GM21526 (cell line): ENCODE measurements around the gene SLC25A38.

Source experiments
- ATAC-seq: cut with Tn5 transposase; IDR thresholded peaks from one replicate; pipeline ENCODE4 v1.9.1; 2021; ENCODE audit warnings: moderate library complexity; ENCODE audit not compliant: unreplicated experiment, low FRiP score

The SLC25A38 gene

DNA sequence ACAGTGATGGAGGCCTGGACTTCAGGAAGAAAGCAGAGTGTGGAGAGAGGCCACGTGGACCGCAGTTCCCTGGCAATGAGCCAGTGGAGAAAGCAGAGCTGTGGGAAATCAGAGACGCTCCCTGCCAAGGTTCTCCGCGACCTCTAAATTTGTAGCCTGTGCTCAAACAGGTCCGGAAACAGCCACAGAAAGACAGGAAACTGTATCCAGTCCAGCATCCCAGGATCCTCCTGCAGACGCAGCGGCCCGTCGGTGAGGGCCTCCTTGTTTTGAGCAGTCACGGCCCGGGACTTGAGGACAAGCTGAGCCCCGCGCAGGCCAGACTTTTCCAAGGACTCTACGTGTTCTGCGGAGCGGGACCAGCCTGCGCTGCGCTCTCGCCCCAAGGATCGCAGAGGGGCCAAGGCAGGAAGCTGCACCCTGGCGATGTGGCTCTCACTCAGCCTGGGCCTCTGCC is 45.6 kb downstream of the SLC25A38 start:
- no peak for ATAC-seq

GRCh38 chr3:39429466-39429865 is 46.3 kb downstream of the SLC25A38 start:
- ATAC-seq: no peak

DNA sequence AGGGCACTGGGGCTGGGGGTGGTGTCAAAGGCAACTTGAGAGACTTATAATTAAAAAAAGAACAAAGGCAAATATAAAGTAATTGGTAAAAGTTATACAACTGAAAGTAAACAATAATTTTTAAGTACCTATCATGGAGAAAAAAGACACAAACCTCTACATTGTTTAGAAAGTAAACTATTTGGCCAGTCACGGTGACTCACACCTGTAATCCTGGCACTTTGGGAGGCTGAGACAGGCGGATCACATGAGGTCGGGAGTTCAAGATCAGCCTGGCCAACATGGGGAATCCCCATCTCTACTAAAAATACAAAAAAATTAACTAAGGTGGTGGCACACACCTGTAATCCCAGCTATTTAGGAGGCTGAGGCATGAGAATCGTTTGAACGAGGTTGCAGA is 49.2 kb downstream of the SLC25A38 start:
- ATAC-seq: no peak

- no peak for ATAC-seq
These were observed 50.5 kb downstream of the SLC25A38 start for GRCh38 chr3:39433642-39434041.

DNA sequence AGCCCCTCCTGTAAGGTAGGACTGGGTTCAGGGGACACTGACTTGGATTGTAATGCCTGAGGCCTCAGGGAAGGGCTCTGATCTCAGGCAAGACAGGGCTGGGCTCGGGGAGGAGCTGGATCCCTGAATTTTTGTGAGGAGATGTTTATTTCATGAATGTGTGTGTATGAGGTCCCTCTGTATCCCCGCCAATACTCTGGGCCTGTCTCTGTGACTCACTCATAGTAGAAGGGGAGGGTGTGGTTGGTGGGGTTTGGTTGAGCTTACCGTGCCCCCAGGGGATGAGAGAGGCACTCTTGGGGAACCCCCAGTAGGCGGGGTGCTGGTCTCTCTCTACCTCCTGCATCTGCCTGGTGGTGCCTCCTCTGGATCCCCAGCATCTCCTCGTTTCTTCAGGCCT is 51.4 kb downstream of the SLC25A38 start:
- no peak for ATAC-seq

DNA sequence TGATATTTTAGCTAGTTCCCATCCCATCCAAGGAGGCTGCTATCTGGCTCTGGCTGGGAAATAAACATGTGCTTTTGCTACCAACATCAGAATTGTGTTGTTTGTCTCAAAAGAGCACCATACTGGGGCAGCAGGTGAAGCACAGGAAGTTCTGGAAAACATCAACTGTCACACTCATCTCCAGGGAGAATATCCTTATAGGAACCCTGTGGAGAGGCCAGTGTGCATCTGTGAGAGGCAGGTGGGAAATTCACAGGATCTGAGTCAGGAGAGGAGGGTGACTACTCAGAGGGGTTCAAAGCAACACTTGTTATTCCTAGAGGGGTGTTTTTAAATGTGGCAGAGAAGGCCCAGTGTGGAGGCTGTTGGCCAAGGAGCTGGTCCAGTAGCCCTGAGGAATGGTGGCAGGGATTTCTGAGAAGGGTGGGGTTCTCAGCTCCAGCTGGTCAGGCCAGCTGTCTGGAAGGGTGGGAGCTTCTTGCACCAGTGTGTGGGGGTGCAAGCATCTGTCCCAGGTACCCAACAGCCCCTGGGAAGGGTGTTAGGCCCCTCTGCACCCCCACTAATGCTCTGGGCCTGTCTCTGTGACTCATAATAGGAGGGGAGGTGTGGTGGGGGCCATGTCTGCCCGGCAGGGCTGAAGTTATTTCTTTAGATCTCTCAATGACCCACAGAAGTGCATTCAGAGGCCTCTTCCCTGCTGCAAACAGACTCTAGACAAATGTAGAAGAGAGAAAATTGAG is 52.0 kb downstream of the SLC25A38 start:
- ATAC-seq: no peak

DNA sequence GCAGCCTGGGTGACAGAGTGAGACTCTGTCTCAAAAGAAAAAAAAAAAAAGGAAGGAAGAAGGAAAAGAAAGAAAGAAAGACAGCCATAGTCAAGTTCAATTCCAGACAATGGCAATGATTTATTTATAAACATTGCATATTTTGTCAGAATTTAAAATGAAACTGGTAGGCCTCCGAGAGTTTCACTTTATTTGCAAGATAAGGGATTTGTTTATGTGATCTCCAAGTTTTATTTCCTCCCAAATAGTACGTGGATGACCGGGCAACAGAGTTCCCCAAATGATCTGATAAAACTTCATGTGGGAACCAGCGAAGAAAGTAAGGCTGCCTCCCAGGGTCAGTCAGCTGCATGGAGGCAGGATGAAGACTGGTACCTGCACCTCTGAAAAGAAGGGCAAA is 55.7 kb downstream of the SLC25A38 start:
- ATAC-seq: no peak

- no peak for ATAC-seq
These were observed 57.1 kb downstream of the SLC25A38 start for GRCh38 chr3:39440316-39440715.

GRCh38 chr3:39443530-39443929 is 60.4 kb downstream of the SLC25A38 start:
- ATAC-seq: no peak

DNA sequence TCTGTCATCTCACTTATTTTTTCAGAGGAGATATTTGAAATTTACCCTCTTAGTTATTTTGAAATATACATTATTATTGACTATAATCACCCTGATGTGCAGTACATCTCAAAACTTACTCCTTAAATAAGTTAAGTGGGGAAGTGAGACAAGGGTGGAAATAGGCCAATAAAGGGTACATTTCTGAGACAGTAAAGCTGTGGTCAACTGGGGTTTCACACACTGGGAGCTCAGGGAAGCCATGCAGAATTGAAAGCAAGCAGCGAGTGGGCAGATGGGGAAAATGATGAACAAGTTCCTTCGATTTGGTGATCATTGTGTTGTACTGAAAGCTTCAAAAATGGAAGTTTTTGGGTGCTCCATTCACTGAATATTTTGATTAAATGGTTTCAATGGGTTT is 62.8 kb downstream of the SLC25A38 start:
- no peak for ATAC-seq

- ATAC-seq: no peak
These were observed 63.3 kb downstream of the SLC25A38 start for GRCh38 chr3:39446444-39446843.
